H1 (cell line): ENCODE results near the gene GRK6. TPM values are rescaled to one million over a fixed set of nuclear protein-coding genes. Genes with fewer than 3 reads are reported as not detected.
"Not testable (repeated sequence)": the region's sequence is repeated elsewhere in the genome, so short reads cannot be mapped to it uniquely, and the experiment has no call there.

Experiments
- CTCF ChIA-PET: fragments of 300-600 bp; sonication (Branson Sonifier 250); formaldehyde crosslinking; loops from one replicate; lab custom pipeline; 2021; ENCODE audit not compliant: partially characterized antibody; lab: Charles Lee
- POLR2A ChIA-PET: fragments of 300-600 bp; sonication (Branson Sonifier 250); formaldehyde crosslinking; loops from one replicate; lab custom pipeline; 2021; ENCODE audit warnings: inconsistent platforms; ENCODE audit not compliant: partially characterized antibody; lab: Charles Lee
- DNase-seq, 2 experiments: peaks; one replicate each; pipeline versions ENCODE4 v3.0.0 to v3.0.0-alpha.2; 2010 to 2022; ENCODE audit warnings: low spot score in 2 of 2, low read depth in 1 of 2, mixed read lengths in 1 of 2
- FAIRE-seq: peaks from 2 replicates; lab custom pipeline; 2011; peaks lifted over from hg19 to GRCh38; lab: Jason Lieb, UNC
- H2AFZ ChIP-seq: 2 replicates; pipeline ENCODE4 v1.8.1; 2012; ENCODE audit warnings: low read length, inconsistent platforms
- H2AK5ac ChIP-seq: 2 replicates; pipeline ENCODE4 v1.6.1; 2013; ENCODE audit warnings: low read depth, low read length
- H2BK120ac ChIP-seq: replicated peaks from 2 replicates; pipeline ENCODE3; 2013; ENCODE audit warnings: low read depth, low read length, inconsistent platforms
- H2BK12ac ChIP-seq: 2 replicates; pipeline ENCODE4 v1.6.1; 2013; ENCODE audit warnings: low read depth, low read length
- H2BK15ac ChIP-seq: 2 replicates; pipeline ENCODE4 v1.6.1; 2013; ENCODE audit warnings: low read length
- H2BK20ac ChIP-seq: 2 replicates; pipeline ENCODE4 v1.6.1; 2013; ENCODE audit warnings: low read length
- H2BK5ac ChIP-seq: 2 replicates; pipeline ENCODE4 v1.6.1; 2013; ENCODE audit warnings: low read depth, low read length
- H3K14ac ChIP-seq: 2 replicates; pipeline ENCODE4 v1.6.1; 2013; ENCODE audit warnings: inconsistent platforms; ENCODE audit not compliant: insufficient read length
- H3K18ac ChIP-seq: 2 replicates; pipeline ENCODE4 v1.6.1; 2013; ENCODE audit warnings: low read length; ENCODE audit errors: extremely low read depth
- H3K23ac ChIP-seq: 2 replicates; pipeline ENCODE4 v1.6.1; 2013; ENCODE audit warnings: inconsistent platforms; ENCODE audit not compliant: insufficient read length
- H3K23me2 ChIP-seq: 2 replicates; pipeline ENCODE4 v1.6.1; 2013; ENCODE audit warnings: low read depth, low read length
- H3K27ac ChIP-seq: 2 replicates; pipeline ENCODE4 v1.6.1; 2011; ENCODE audit warnings: low read depth, low read length, inconsistent platforms
- H3K27me3 ChIP-seq, 4 experiments: replicated peaks in 1 of 4; 1 replicate in 1 of 4; 2 replicates in 3 of 4; pipeline versions ENCODE4 v1.6.1 to v1.8.1; 2011 to 2013; ENCODE audit warnings: low read length in 3 of 4, mild to moderate bottlenecking in 3 of 4, inconsistent platforms in 2 of 4, mixed read lengths in 2 of 4, moderate library complexity in 1 of 4; ENCODE audit not compliant: control insufficient read depth in 3 of 4, insufficient read depth in 3 of 4; ENCODE audit errors: extremely low read depth in 1 of 4
- H3K36me3 ChIP-seq, 4 experiments: 2 replicates each; pipeline versions ENCODE4 v1.6.1 to v1.8.1; 2011 to 2013; ENCODE audit warnings: mild to moderate bottlenecking in 4 of 4, low read length in 3 of 4, moderate library complexity in 2 of 4, control low read depth in 1 of 4, inconsistent platforms in 1 of 4; ENCODE audit not compliant: insufficient read depth in 4 of 4, control insufficient read depth in 2 of 4
- H3K4ac ChIP-seq: replicated peaks from 2 replicates; pipeline ENCODE3; 2013; ENCODE audit warnings: low read length, low read depth, mixed read lengths, inconsistent platforms; ENCODE audit not compliant: insufficient read length
- H3K4me1 ChIP-seq, 4 experiments: replicated peaks in 1 of 4; 1 replicate in 1 of 4; 2 replicates in 3 of 4; pipeline versions ENCODE4 v1.6.1 to v1.8.1; 2011 to 2013; ENCODE audit warnings: low read length in 3 of 4, inconsistent platforms in 2 of 4, mixed read lengths in 1 of 4; ENCODE audit not compliant: insufficient read depth in 4 of 4, control insufficient read depth in 3 of 4
- H3K4me2 ChIP-seq, 2 experiments: 2 replicates each; pipeline versions ENCODE4 v1.6.1 to v1.8.1; 2011 to 2013; ENCODE audit warnings: low read depth in 2 of 2, low read length in 2 of 2, control low read depth in 1 of 2, inconsistent platforms in 1 of 2, mild to moderate bottlenecking in 1 of 2; ENCODE audit not compliant: insufficient read depth in 1 of 2
- H3K4me3 ChIP-seq, 4 experiments: fragments of 200-600, 300-600 bp in 1 of 4; sonication (generic), shearing (Covaris generic), sonication (Bioruptor Twin) in 1 of 4; 2 replicates each; pipeline versions ENCODE4 v1.5.1 to v1.8.1; 2011 to 2016; ENCODE audit warnings: low read length in 4 of 4, low read depth in 3 of 4, control low read depth in 2 of 4, inconsistent platforms in 2 of 4, mild to moderate bottlenecking in 2 of 4, mixed read lengths in 1 of 4, moderate library complexity in 1 of 4; ENCODE audit not compliant: insufficient read depth in 2 of 4; ENCODE audit errors: extremely low read depth in 1 of 4
- H3K56ac ChIP-seq: replicated peaks from 2 replicates; pipeline ENCODE3; 2013; ENCODE audit warnings: low read depth, mild to moderate bottlenecking, mixed read lengths, low read length, inconsistent platforms; ENCODE audit not compliant: insufficient read length
- H3K79me1 ChIP-seq: 2 replicates; pipeline ENCODE4 v1.6.1; 2013; ENCODE audit warnings: low read depth, low read length, control low read depth
- H3K79me2 ChIP-seq, 2 experiments: 2 replicates each; pipeline versions ENCODE4 v1.6.1 to v1.8.1; 2012 to 2013; ENCODE audit warnings: low read length in 2 of 2, mild to moderate bottlenecking in 2 of 2, inconsistent platforms in 1 of 2; ENCODE audit not compliant: insufficient read depth in 2 of 2, control insufficient read depth in 1 of 2
- H3K9ac ChIP-seq, 4 experiments: replicated peaks in 1 of 4; 1 replicate in 1 of 4; 2 replicates in 3 of 4; pipeline versions ENCODE4 v1.6.1 to v1.8.1; 2011 to 2013; ENCODE audit warnings: low read depth in 3 of 4, low read length in 3 of 4, control low read depth in 2 of 4, mild to moderate bottlenecking in 2 of 4, moderate library complexity in 2 of 4, inconsistent platforms in 1 of 4; ENCODE audit errors: extremely low read depth in 1 of 4
- H3K9me3 ChIP-seq, 2 experiments: 2 replicates each; pipeline versions ENCODE4 v1.6.1 to v1.8.1; 2012 to 2013; ENCODE audit warnings: mild to moderate bottlenecking in 2 of 2, moderate library complexity in 2 of 2, control low read depth in 1 of 2, inconsistent platforms in 1 of 2, low read depth in 1 of 2, low read length in 1 of 2, mixed read lengths in 1 of 2; ENCODE audit not compliant: insufficient read depth in 2 of 2
- H4K20me1 ChIP-seq, 2 experiments: replicated peaks in 1 of 2; 2 replicates each; pipeline versions ENCODE3 to v1.8.1; 2011 to 2013; ENCODE audit warnings: inconsistent platforms in 2 of 2, low read length in 2 of 2, mild to moderate bottlenecking in 1 of 2; ENCODE audit not compliant: insufficient read depth in 2 of 2, control insufficient read depth in 1 of 2
- H4K5ac ChIP-seq: 2 replicates; pipeline ENCODE4 v1.6.1; 2013; ENCODE audit warnings: low read length, low read depth, mixed read lengths, inconsistent platforms; ENCODE audit not compliant: insufficient read length
- H4K8ac ChIP-seq: 2 replicates; pipeline ENCODE4 v1.8.0; 2013; ENCODE audit warnings: mild to moderate bottlenecking, moderate library complexity, low read length, inconsistent platforms; ENCODE audit not compliant: insufficient read depth; ENCODE audit errors: extremely low read depth
- H4K91ac ChIP-seq: replicated peaks from 2 replicates; pipeline ENCODE3; 2013; ENCODE audit warnings: low read length, mixed read lengths, inconsistent platforms; ENCODE audit not compliant: insufficient read length
- BRCA1 ChIP-seq: IDR thresholded peaks from 2 replicates; pipeline ENCODE4 v1.6.1; 2012; ENCODE audit warnings: low read depth, low read length, improper control_type of control experiment
- SIN3A ChIP-seq, 2 experiments: IDR thresholded peaks in 1 of 2; conservative IDR thresholded peaks in 1 of 2; 2 replicates each; pipeline ENCODE4 v1.6.1; 2011 to 2012; ENCODE audit warnings: low read length in 2 of 2, improper control_type of control experiment in 1 of 2, low read depth in 1 of 2, mild to moderate bottlenecking in 1 of 2
- WGBS, 2 experiments: shearing (Covaris generic) in 1 of 2; methylation state at CpG; one replicate each; pipeline versions ENCODE4 v1.1.6 to v1.1.7; 2013 to 2015; ENCODE audit warnings: low lambda C conversion rate in 2 of 2, mixed read lengths in 2 of 2, inconsistent platforms in 1 of 2, low coverage in 1 of 2, missing lambda C conversion rate in 1 of 2; ENCODE audit not compliant: insufficient replicate concordance in 2 of 2, insufficient coverage in 1 of 2, insufficient read length in 1 of 2; ENCODE audit errors: extremely low coverage in 1 of 2, missing lambda C conversion rate in 1 of 2; 5-methylcytosine and 5-hydroxymethylcytosine counted together
- polyA plus RNA-seq, 7 experiments: library from polyadenylated mRNA; depleted of rRNA in 3 of 7; stranded (reverse) in 5 of 7; unstranded in 2 of 7; fragments of >200 nt in 5 of 7; fragments of 200-250 nt in 2 of 7; gene quantifications; 1 replicate in 5 of 7; 2 replicates in 1 of 7; 4 replicates in 1 of 7; pipeline versions ENCODE4 v1.2.1 to v1.2.3, GENCODE V29; 2011 to 2013; ENCODE audit warnings: missing spikeins in 2 of 7, mixed read lengths in 2 of 7
- total RNA-seq: library from RNA; stranded (reverse); fragmentation: NEBNext Ultra II Directional; extraction: Animal tissue kit (Norgen Biotek cat#: 25700); gene quantifications from 2 replicates; pipeline ENCODE4 v1.2.1, GENCODE V29; 2021

GRK6 gene
- total and polyA plus RNA-seq, 2 of the 8 experiments (the other 6 are each of a cell fraction or from before 2014, with no cell fraction given) = 31.8 to 57.8 TPM

GRCh38 chr5:177414481-177414880, 12.0 kb upstream of the GRK6 start (continued):
- TF ChIP-seq SIN3A (conservative IDR thresholded peaks at IDR 0.05 in 1 of 2, IDR thresholded peaks at IDR 0.05 in 1 of 2; ENCODE audit: low read depth in 1 of 2, low read length in 2 of 2) = no peak
- TF ChIP-seq BRCA1 = no peak

GRCh38 chr5:177417081-177417480, 9.4 kb upstream of the GRK6 start:
- not testable (repeated sequence) for H3K27me3 ChIP-seq, H2AFZ ChIP-seq, FAIRE-seq, H3K23me2 ChIP-seq, H3K79me2 ChIP-seq, H4K5ac ChIP-seq, H3K4me2 ChIP-seq, H3K27ac ChIP-seq, H3K79me1 ChIP-seq, H4K91ac ChIP-seq, H3K4me3 ChIP-seq, H3K56ac ChIP-seq, H4K8ac ChIP-seq, H2AK5ac ChIP-seq, H3K4ac ChIP-seq, DNase-seq, H3K18ac ChIP-seq, H3K9me3 ChIP-seq, H2BK15ac ChIP-seq, H2BK5ac ChIP-seq, H2BK20ac ChIP-seq, H2BK120ac ChIP-seq, H4K20me1 ChIP-seq, H2BK12ac ChIP-seq, H3K9ac ChIP-seq, H3K23ac ChIP-seq, H3K14ac ChIP-seq, H3K4me1 ChIP-seq, H3K36me3 ChIP-seq
- ChIA-PET POLR2A (interaction anchor here (1.2 to 24.2 kb wide), 3 partner anchors 9 to 28 kb away, joined by 4 to 460 read pairs (median 14); partner anchors contain the start of genes GRK6 and PRR7), CTCF (interaction anchor here (1.1 to 4.9 kb wide), 6 partner anchors 12 to 74 kb away, joined by 3 to 47 read pairs (median 4); no protein-coding TSS in a partner anchor)
- 92% methylated on average over 6 of the region's 6 CpGs; no CpG with 5 or more reads in 1 of the 2 experiments for WGBS, 2 experiments
